K562 treated with DMSO at 1 percent for 24 hours (cell line): ENCODE data around the gene OPRL1. TPM values are rescaled to one million over a fixed set of nuclear protein-coding genes. Genes with fewer than 3 reads are reported as not detected.

Source experiments
- total RNA-seq: library from RNA; unstranded; fragments of 300-600 nt; gene quantifications from 2 replicates; pipeline ENCODE4 v1.2.3, GENCODE V29; 2022; ENCODE audit warnings: low read depth; ENCODE audit not compliant: insufficient read depth

The OPRL1 gene
- 1.3 and 1.9 TPM in 2 replicates for total RNA-seq

DNA sequence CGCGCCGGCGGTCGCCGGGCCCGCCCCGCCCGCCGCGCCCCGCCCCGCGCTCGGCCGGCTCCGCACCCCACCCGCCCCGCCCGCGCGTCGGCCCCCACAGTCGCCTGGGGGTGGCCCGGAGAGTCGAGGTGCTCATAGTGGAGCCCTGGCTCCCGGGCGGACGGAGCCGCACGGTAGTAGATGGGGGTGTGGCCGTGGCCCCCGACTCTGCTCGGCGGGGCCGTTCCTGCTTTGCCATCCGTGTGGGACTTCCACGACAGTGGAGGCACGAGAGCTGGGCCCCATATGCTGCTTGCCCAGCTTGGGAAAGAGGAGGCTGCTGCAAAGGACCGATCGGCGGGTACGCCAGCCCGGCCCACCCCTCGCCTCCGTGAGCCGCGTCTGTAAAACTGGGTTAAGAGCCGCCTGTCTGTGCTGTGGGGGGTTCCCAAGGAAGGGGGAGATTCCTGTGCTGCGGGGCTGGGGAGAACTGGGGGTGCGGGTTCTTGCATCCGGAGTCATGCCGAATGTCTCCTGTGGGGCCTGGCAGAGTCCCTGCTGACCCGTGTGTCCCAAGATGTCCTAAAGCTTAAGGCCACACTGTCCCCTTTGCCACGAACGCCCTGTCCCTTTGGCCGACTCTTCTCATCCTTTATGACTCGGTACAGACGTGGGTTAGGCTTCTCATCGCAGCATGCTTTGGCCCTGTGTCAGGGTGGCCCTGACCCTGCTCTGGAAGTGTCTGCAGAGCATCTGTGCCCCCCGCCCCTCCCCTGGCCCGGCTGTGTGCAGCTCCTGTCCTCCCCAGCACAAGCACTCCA is at the start of gene OPRL1:
Gene OPRL1 (plus strand): TSS at position 70 of the 800 bp plus-strand sequence. CDS start 12,639 bp downstream, outside the sequence.

DNA sequence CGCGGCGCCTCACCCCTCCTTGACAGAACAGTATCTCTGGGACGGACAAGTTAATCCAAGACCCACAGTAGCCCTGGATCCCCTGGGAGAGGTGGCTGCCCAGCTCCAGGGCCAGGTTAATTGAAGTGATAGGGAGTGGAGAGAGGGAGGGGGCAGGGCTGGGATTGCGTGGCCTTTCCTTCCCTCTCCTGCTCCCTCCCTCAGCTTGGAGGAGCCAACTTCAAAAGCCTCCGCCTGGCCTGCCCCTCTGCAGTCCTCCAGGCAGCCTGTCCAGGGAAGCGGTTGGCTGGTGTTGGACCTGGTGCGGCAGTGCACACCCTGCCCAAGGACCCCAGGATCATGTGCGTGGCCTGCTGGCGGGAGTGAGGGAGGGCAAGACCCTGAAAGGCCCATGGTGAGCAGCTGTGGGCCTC is 43.9 kb upstream of the OPRL1 start, which contains the start of gene C20orf204:
Gene C20orf204 (plus strand): TSS at position 250 of the 413 bp plus-strand sequence. CDS start 142 bp downstream, at position 392.

DNA sequence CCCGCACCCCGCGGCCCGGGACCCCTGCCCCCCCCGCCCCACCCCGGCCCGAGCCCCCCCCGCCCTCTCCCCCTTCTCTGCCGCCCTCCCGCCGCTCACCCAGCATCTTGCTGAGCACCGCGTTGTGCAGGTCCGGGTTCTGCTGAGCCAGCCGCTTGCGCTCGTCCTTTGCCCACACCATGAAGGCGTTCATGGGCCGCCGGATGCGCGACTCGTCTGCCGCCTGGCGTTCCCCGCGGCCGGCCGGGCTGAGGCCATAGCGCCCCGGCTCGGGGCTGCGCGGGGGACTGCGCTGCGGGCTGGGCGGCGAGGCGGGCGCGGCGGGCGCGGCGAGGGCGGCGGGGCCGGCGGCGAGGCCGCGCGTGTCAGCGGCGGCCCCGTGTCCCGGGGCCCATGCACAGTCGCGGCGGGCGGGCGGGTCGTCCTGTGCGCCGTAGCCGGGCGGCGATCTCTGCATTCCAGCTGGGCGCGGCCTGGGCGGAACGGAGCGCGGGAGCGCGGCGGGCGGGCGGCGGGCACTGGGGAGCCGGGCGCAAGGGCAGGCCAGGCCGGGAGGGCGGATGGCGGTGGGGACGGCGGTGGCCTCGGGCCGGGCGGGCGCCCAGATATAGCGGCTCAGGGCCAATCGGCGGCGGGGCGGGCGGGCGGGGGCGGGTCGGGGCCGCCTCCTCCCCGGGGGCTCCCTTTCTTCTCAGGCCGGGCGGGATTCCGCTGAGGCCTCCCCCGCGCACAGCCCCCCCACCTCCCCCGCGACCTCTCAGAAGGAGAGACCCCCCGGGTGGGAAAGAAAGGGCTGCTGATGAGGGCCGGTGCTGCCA is 30.6 kb upstream of the OPRL1 start, which contains the start of gene SOX18:
Gene SOX18 (minus strand): TSS at position 580 of the 818 bp plus-strand sequence. CDS start 123 bp downstream, at position 457.

GRCh38 chr20:64062596-64063388 is 17.1 kb upstream of the OPRL1 start, which contains the start of gene TCEA2:
TSS of gene TCEA2 (plus strand) at chr20:64063198. CDS start at chr20:64063313, 115 bp downstream.

DNA sequence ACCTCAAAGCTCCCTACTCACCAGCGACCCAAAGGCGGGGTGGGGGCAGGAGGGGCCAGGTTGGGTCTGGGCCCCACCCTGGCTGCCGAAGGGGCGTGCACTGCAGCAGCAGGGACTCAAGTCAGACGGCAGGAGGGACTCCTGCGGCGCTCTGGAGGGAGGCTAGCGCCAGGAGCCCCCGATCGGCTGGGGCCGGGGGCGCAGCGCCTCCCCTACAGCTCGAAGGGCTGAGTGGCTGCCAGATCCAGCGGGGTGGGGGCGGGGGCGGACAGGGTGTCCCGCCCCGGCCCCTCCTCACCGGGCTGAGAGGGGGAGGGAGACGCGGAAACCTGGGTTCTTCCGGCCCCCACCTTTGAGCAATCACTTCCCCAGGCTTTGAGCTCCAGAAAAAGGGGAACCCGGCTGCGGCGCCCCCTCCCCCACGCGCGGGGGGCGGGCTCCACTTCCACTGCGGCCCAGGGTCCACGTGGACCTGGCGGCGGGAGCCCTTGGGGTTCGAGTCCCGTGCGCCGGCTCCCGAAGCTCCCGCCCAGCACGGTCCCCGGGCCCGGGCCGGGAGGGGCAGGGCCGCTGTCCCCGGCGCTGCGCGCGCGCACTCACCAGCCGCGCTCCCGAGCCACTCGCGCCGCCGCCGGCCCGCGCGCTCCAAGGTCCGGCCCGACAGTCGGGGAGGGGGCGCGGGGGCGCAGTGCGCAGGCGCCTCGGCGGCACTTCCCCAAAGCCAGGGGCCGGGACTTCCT is 439 bp upstream of the OPRL1 start, which contains the start of gene RGS19:
Gene RGS19 (minus strand): TSS at position 246 of the 740 bp plus-strand sequence. CDS start 2,632 bp downstream, outside the sequence.

DNA sequence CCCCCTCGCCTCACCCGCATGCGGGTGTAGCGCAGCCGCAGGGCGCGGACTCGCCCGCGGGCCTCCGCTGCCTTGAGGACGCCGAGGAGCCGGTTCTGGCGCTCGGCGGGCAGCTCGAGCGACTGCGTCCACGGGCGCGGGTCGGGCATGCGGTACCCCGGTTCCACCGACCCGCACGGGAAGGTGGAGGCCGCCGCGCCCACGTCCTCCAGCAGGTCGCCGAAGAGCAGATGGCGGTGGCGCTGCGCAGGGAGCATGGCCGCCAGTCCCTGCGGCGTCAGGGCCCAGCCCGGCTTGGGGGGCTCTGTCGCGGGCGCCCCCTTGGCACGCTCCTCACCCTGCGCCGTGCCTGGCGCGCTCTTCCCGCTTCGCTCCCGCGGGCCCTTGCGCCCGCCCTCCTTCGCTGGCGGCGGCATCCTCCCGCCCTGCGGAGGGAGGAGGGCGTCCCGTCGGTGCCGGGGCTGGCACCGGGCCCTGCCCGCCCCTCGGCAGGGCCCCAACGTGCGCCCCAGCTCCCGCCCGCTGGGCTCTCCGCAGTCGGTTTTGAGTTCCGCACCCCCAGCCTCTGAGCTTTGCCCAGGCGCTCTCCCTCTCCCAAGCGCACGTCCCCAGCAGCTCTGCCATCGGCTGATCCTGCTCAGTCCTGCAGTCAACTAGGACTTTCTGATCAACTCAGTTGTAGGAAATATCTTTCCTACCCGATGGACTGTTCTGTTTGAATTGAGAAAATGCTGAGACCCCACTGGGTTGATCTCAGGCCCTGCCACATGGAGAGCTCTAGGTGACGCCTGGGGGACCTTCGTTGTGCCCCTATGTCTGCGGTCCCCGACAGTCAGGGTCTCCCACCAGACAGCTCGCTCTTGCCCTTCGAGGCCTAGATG is 4.2 kb downstream of the OPRL1 start, which contains the start of gene LKAAEAR1:
Gene LKAAEAR1 (minus strand): TSS at position 595 of the 881 bp plus-strand sequence. CDS start 179 bp downstream, at position 416.

GRCh38 chr20:64106981-64107735 is 27.3 kb downstream of the OPRL1 start, which contains the start of gene NPBWR2:
TSS of gene NPBWR2 (minus strand) at chr20:64107565. CDS start at chr20:64106831, 734 bp downstream.

Other genes with a start within 250 kb of the OPRL1 start
- 3.3 and 4.4 TPM in 2 replicates for gene ZBTB46, start 248.8 kb upstream of the OPRL1 start, total RNA-seq
- 11.7 and 17.2 TPM in 2 replicates for gene ABHD16B, start 218.6 kb upstream of the OPRL1 start, total RNA-seq
- gene TPD52L2, start 214.8 kb upstream of the OPRL1 start, total RNA-seq = 78.6 and 83.0 TPM in 2 replicates
- 48.7 and 51.1 TPM in 2 replicates for gene DNAJC5, start 185.0 kb upstream of the OPRL1 start, total RNA-seq
- 53.7 and 57.4 TPM in 2 replicates for gene UCKL1, start 123.7 kb upstream of the OPRL1 start, total RNA-seq
- gene ZNF512B, start 110.2 kb upstream of the OPRL1 start, total RNA-seq = 14.9 TPM in 2 replicates
- gene SAMD10, start 100.4 kb upstream of the OPRL1 start, total RNA-seq = 6.2 and 6.5 TPM in 2 replicates
- gene PRPF6, start 99.0 kb upstream of the OPRL1 start, total RNA-seq = 111 and 121 TPM in 2 replicates
- gene C20orf204, start 43.9 kb upstream of the OPRL1 start, total RNA-seq = 1.1 and 2.5 TPM in 2 replicates
- 20.0 and 24.5 TPM in 2 replicates for gene SOX18, start 30.4 kb upstream of the OPRL1 start, total RNA-seq
- 38.7 and 40.1 TPM in 2 replicates for gene TCEA2, start 16.9 kb upstream of the OPRL1 start, total RNA-seq
- gene RGS19, start 564 bp upstream of the OPRL1 start, total RNA-seq = 27.8 and 36.9 TPM in 2 replicates
- gene LKAAEAR1, start 4.3 kb downstream of the OPRL1 start, total RNA-seq = not detected in 2 replicates
- not detected in 2 replicates for gene NPBWR2, start 27.5 kb downstream of the OPRL1 start, total RNA-seq
- 0.05 TPM in 1 of 2 replicates, not detected in the other for gene MYT1, start 84.4 kb downstream of the OPRL1 start, total RNA-seq
- 17.0 and 23.0 TPM in 2 replicates for gene PCMTD2, start 175.7 kb downstream of the OPRL1 start, total RNA-seq